Testis (tissue), 2 donors: ENCODE data around the gene PWWP2A.
"Not testable (repeated sequence)": the region's sequence is repeated elsewhere in the genome, so short reads cannot be mapped to it uniquely, and the experiment has no call there.

ENCODE experiments used
- CTCF ChIP-seq, 3 experiments: fragments of 450-650 bp in 2 of 3; fragments of 200-600 bp in 1 of 3; sonication (generic) in 1 of 3; IDR thresholded peaks; one replicate each; pipeline ENCODE4 v1.5.1; 2016 to 2019; ENCODE audit warnings: antibody characterized with exemption in 3 of 3, mild to moderate bottlenecking in 2 of 3, moderate library complexity in 1 of 3
- POLR2A ChIP-seq: fragments of 450-650 bp; IDR thresholded peaks from one replicate; pipeline ENCODE4 v1.6.1; 2017; ENCODE audit warnings: antibody characterized with exemption, mild to moderate bottlenecking, moderate library complexity

DNA sequence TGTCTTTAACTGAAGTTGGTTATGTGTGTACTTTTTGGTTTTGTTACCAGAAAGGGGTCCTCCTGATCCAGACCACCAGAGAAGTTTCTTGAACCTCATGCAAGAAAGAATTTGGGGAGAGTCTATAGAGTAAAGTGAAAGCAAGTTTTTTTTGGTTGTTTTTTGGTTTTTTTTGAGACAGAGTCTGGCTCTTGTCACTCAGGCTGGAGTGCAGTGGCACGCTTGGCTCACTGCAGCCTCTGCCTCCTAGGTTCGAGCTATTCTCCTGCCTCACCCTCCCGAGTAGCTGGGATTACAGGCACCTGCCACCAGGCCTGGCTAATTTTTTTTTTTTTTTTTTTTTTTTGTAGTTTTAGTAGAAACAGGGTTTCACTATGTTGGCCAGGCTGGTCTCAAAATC lies 41.6 kb upstream of the PWWP2A start:
- TF ChIP-seq CTCF (IDR thresholded peaks at IDR 0.05); POLR2A: not testable (repeated sequence)
